Islet precursor cell (in vitro differentiated cells): ENCODE results near the gene STMN3.
A peak's percentile ranks its signal among the peaks of the same experiment; 100 is the strongest.
"Not testable (repeated sequence)": the region's sequence is repeated elsewhere in the genome, so short reads cannot be mapped to it uniquely, and the experiment has no call there.

Experiments used
- DNase-seq: peaks from one replicate; pipeline ENCODE4 v3.0.0-alpha.2; 2018

Gene STMN3

DNA sequence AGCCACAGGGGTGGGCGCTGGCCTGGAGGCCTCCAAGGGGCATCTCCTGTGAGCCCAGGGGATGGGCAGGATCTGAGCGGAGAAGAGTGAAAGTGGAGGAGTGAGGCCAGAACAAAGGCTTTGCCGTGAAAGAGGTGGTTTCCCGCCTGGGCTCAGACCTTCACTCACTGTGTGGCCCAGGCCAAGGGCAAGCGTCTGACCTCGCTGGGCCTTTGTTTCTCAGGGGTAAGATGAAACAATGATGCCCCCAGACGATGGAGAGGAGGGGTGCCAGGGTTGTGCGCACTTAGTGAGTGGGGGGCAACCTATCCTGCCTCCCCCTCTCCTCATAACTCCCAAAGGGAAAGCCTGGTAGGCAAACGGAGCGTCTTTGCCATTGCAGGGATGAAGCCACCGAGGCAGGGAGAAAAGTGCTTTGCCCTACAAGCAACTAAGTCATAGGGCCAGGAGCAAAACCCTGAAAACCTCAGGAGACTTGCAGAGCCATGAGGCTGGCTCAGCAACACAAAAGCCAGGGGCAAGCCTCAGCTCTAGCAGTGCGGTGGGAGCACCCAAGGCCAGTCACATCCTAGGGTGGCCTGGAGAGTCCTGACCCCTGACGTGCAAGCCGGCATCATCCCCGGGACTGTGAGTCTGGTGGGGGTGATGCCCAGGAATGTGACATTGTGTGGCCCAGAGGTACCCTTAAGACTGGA lies 897 bp upstream of the STMN3 start:
- no peak for DNase-seq

DNA sequence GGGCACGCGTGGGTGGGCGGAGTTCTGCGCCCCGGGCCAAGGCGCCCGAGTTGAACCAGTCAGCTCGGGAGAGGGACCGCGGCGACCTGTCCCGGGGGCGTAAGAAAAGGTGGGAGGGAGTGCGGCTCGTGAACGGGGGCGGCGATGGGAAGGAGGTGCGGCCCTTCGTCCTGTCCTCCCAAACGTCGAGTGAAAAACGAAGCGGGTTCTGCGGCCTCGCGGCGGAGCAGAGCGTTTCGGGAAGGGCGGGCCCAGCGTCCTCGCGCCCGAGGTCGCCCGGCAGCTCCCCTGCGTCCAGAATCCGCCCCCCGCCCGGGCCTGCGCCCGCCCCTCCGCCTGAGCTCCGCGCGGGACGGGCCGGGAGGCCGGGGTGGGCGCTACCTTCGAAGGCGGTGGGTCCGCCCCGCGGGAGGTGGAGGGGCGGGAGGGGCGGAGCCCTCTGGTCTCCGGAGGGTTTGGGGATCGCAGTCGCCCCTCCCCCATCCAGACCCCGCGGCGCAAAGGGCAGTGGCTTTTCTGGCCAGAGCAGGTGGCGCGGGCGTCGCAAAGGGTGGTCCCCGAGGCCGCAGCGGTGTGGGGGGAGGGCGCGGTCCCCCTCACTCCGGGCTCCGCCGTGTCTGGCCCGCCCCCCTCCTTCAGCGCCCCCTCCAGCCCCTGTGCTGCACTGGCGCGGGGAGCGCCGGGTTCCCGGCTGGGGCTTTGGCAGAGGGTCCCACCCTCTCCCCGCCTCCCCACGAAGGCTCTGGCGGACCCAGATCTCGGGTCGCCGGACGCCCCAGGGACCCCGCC lies 838 bp downstream of the STMN3 start:
- no peak for DNase-seq

DNA sequence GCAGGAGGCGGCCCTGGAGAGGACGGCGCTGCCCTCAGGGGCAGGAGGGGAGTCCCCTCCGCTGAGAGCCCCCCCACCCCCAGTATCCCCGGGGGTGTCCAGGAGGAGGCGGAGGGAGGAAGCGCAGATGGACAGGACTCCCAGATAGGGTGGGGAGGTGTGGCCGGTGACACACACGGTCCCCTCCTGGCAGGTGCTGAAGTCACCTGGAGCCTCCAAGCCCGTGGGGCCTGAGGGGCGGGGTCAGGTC lies 1.4 kb downstream of the STMN3 start:
- DNase-seq = no peak

DNA sequence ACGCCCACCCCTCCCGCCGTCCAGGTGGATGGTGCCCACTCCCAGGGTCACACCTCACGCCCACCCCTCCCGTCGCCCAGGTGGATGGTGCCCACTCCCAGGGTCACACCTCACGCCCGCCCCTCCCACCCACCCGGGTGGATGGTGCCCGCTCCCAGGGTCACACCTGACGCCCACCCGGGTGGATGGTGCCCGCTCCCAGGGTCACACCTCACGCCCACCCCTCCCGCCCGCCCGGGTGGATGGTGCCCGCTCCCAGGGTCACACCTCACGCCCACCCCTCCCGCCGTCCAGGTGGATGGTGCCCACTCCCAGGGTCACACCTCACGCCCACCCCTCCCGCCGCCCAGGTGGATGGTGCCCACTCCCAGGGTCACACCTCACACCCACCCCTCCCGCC lies 2.7 kb downstream of the STMN3 start:
- not testable (repeated sequence) for DNase-seq

DNA sequence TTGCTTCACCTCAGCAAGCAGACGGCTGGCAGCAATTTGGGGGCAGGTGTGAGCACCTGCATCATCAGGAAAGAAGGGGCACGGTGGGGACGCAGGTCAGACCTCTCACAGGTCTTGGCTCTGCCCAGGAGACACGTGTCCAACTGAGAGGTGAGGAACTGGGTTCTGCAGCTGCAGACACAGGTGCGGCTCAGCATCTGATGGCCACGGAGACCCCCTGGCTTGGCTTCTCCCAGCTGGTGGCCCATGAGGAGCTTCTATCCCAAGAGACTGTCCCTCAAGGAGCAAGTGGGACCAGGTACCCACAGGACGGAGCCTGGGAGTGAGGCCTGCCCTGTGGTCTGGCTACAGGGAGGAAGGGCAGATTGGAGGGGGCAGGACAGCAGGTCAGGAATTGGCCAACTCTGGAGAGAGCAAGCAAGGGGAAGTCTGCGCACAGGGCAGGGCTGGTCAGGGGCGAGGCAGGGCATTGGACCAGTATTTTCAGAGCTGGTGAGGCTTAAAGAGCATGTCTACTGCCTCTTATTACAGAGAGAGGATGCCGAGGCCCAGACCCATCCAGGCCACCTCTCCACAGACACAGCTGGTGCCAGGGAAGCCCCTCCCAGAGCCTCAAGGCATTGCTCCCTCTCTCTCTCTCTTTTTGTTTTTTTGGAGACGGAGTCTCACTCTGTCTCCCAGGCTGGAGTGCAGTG lies 4.2 kb downstream of the STMN3 start:
- DNase-seq = no peak

DNA sequence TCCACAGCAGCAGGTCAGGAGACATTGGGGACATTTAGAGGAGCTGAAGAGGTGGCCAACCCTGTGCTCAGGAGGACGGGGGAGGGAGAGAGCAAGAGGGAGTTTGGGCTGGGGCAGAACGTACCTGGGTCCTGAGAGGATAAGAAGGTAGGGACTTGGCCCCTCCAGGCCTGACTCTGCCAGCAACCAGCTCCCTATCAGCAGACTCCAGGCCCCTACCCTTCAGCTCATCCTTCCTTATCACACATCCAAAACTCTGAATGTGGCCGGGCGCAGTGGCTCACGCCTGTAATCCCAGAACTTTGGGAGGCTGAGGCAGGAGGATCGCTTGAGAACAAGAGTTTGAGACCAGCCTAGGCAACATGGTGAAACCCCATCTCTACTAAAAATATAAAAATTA lies 5.0 kb downstream of the STMN3 start:
- DNase-seq = no peak

DNA sequence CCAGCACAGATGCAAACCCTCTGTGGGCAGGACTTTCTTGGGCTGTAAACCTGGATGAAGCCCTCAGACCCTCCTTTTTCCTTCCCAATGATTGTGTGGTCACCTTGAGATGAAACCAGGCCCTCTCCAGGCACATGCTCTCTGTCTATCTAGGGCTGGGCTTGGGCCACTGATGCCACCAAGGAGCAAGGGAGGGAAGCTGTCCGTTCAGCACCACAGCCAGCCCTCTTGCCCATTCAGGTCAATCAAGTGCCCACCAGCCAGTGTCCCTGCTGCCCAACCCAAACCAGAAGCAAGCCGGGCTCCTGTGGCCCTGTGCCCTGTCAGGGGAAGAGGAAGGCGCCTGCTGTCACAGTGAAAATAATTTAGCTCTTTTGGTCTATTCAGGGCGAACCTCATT lies 8.0 kb downstream of the STMN3 start:
- no peak for DNase-seq

DNA sequence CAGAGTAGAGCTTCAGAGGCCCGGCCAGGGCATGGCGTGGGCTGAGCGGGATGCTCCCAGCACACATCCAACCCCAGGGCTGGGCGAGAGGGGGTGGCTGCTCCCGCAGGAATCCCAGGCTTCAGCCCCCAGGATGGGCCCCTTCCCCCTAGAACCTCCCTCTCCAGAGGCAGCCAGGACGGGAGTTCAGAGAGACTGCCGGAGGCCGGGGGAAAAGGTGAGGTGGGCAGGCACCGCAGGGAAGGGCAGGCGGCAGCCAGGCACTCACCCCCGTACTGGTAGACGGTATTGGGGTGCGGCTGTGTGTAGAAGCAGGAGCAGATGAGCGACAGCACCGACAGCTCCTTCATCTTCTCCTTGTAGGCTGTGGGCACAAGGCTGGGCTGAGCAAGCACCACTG lies 9.3 kb downstream of the STMN3 start:
- DNase-seq = no peak

DNA sequence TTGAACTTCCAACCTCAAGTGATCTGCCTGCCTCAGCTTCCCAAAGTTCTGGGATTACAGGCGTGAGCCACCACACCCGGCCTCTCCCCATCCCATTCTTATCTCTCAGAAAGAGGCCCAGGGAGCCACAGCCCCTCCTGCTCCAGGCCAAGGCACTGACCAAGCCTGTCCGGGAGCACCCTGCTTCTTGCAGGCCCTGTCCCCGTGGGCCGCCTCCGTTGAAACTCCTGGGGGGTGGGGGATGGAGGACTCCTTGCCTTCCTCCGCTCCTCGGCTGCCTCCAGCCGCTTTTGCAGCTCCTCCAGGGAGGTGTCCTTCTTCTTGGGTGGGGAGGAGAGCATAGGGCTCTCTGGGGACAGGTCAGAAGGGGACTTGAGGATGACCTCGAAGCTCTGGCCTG lies 9.7 kb downstream of the STMN3 start:
- DNase-seq = no peak

DNA sequence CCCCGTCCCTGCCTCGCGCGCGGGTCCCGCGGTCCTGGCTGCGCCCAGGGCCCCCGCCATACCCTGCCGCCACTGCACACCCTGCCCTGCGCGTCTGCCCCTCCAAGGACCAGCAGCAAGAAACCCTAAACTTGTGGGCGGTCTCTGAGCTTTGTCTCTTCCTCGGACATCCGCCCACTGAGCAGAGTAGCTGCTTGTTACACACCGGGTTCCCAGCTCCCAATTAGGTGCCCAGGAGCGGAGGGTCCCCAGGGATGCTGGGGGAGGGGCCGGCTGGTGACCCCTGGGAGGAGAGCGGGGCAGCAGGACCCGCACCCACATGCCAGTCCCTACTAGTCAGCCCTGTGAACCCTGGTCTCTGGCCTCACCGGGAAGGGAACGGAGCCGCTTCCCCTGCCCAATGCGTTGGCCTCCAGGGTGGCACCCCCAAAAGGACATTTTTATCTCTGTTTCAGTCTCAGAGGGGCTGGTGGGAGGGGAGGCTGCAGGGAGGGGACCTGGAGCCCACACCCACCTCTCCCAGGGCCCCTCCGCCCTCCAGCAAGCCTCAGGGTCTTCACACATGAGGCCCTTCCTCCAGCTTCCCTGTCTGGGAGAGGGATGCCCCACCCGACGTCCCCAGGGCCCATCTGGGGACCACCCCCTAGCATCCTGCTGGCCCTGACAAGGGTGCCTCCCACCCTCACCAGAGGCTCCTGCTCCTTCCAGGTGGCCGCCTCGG lies 10.5 kb downstream of the STMN3 start:
- no peak for DNase-seq

DNA sequence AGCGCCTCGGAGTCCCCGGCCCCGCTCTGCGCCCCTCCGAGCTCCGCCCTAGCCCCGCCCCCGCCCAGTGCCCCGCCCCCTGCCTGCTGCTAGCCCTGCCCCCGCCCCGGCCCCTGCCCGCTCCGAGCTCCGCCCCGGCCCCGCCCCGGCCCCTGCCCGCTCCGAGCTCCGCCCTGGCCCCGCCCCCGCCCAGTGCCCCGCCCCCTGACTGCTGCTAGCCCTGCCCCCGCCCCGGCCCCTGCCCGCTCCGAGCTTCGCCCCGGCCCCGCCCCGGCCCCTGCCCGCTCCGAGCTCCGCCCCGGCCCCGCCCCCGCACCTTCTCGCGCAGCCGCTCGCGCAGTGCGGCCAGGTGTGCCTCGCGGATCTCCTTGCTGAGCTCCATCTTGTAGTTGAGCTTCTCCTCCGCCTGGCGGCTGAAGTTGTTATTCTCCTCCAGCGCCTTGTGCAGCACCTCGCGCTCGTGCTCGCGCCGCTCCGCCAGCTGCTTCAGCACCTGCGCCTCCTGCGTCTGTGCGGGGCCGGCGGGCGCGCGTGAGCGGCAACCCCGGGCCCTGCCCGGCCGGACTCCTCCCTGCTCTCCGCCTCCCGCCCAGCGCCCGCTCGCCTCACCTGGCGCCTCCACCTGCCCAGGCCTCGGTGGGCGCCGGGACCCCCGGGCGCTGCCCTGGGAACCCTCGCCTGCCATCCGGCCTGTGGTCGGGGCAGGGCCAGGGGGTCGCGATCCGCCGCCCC lies 11.3 kb downstream of the STMN3 start:
- DNase-seq = peak; percentile 98

DNA sequence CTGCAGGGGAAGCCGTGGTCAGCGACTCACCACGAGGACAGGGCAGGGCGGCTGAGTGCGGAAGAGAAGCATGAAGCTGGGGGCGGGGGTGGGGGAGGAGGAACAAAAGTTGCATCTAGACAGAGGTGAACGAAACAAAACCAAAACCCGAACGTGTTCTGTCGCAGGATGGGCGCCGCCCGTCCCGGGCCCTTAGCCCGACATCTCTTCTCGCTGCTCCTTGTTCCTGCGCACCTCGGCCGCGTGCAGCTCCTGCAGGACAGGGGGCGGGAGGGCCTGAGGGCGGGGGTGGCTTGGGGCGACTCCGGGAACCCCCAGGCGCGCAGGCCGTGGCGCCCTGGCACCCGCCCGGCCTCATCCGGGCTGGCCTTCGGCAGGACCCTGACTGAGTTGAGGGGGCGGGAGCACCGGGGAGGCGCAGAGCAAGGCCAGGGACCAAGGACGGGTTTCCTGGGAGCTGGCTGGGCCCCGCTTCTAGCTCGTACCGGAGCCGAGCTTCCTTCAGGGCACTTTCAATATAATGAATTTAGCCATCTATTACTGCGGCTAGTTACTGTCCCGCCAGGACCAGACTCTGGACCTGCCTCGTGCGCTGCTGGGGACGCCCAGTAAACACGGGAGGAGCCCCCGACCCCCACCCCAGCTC lies 12.0 kb downstream of the STMN3 start:
- no peak for DNase-seq

DNA sequence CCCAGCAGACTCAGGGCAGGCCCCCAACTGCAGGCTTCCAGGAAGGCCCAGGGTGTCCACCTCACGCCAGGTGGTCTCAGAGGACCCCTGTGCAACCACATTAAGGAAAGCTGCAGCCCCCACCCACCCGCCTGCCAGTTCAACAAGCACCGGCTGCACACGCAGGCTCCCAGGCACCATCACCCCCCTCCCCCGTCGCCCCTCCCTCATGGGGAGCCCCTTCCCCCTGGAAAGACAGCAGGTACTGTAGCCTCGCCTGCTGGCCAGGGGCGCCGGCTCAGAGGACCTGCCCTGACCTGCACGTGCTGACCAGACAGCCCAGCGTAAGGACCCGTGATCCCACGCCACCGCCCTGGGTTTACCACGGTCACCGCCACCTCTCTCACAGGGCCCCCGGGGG lies 12.5 kb downstream of the STMN3 start:
- not testable (repeated sequence) for DNase-seq

DNA sequence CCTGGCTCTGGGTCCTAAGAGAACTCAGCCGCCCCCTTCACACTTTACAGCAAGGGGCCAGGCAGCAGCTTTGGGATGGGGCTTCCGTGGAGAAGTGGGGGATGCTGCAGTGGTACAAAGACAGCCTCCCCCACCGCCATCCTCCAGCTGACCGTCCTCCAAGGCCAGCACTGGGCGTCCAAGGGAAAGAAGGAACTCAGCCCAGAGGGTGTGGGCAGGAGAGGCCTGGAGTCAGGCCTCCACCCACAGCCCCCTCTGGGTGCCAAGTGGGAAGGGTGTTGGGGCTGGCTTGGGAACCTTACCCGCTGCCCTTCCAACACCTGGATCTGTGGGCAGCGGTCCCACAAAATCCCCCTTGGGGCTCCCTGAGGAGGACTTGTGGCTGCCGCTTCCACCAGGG lies 13.1 kb downstream of the STMN3 start:
- DNase-seq = no peak

DNA sequence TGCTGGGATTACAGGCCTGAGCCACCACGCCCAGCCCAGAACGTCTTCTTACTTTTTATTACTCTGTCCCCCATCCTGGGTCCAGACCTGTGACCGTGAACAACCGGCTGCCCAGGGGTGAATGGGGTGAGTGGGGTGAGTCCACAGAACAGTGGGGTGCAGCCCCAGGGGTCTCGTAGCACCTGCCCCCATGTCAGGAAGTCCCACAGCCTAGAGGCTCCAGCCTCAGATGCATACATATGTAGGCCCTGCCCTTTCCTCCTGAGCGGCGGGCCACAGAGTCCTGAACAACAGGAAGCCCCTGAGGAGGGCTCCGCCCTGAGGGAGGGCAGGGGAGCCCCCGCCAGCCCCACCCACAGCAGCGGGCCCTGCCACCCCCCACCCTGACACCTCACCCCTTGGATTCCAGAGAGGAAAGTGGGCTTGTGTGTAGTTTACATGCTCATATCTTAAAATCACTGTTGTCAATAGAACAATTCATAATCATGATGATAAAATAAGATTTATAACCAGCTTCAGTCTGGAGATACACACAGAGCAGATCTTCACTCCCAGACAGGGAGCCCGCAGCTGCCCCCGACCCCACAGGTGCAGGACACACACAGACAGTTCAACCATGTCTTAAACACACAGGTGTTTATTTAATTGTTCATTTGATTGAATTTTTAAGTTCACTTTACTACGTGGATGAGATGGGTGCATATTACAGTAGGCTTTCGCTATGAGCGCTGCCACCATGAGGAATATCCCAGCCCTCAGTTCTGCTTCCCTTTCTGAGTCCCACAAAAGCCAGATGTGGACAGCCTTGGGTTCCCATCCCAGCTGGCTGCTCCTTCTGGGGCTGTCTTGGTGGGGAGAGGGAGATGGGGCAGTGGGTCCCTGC lies 13.9 kb downstream of the STMN3 start:
- DNase-seq = no peak

DNA sequence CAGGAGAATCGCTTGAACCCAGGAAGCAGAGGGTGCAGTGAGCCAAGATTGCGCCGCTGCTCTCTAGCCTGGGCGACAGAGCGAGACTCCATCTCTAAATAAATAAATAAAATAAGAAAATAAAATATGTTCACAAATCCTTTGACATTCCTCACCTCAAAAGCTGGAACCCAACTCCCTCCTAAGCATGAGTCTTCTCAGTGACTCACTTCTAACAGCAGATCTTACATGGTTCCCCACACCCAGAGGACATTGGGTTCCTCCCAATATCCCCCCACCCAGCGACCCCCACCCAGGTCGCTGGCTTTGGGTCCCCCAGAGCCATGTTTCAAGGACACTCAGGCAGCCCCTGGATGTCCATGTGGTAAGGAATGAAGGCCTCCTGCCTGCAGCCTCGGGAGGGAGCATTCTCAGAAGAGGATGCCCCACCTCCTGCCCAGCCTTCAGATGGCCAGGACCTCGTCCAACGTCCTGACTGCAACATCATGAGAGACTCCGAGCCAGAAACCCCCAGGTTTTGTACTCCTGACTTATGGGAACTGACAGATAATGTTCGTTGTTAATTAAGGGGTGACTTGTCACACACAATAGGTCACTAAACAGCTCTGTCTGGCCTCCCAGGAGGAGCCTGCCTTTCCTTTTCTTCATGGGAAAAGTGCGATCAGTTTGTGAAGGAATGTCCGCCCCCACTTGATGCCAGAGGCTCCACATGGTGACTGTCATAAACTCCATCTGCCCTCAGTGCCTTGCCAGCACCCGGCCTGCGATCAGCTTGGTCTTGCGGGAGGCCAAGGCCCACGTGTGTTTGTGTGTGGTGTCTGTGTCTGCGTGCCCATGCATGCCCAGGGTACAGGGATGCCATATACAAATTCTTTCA lies 16.2 kb downstream of the STMN3 start:
- DNase-seq = no peak

DNA sequence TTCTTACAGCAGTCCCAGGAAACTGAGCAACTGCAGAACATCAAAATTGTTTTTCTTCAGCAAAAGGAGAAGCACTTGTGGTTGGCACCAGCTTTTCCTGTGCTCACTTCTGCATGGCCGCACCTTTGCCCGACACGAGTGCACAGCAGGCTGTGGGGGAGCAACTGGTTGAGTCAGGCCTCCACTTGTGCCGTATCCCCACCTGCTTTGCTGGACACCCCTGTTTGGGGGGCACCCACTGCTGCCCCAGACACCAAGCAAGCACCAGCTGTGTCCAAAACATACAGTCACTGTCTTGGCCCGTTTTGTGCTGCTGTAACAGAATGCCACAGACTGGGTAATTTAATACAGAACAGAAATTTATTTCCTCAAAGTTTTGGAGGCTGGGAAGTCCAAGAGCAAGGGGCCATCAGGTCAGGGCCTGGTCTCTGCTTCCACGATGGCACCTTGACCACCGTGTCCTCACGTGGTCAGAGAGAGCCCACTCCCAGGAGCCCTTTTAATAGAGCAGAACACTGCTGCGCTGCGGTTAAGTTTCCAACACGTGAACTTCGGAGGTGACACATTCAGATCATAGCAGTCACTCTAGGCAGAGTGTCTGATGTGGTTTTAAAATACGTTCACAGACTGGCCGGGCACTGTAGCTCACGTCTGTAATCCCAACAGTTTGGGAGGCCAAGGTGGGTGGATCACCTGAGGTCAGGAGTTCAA lies 17.6 kb downstream of the STMN3 start:
- DNase-seq = no peak

DNA sequence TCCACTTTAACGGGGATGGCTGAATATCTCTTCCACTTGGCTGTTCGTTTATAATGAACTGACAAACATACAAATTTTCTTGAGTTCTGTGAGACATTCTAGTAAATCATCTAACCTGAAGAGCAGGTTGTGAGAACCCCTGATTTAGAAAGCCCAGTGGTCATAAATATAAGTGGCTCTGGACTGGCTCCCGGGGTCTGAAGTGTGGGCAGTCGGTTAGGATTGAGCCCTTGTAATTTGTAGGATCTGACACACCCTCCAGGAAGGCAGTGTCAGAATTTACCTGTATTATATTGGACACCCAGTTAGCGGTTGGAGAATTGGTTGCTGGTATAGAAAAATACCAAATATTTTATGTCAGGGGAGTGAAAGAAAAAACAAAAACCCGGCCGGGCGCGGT lies 19.5 kb downstream of the STMN3 start:
- no peak for DNase-seq

DNA sequence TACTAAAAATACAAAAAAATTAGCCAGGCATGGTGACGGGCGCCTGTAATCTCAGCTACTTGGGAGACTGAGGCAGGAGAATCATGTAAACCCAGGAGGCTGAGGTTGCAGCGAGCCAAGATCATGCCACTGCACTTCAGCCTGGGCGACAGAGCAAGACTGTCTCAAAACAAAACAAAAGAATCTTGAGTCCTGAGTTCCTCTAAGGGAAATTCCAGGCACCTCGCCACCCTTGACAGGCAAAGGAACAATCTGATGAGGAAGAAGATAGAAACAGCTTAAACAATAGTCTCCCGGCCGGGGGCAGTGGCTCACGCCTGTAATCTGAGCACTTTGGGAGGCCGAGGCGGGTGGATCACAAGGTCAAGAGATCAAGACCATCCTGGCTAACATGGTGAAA lies 21.8 kb downstream of the STMN3 start:
- not testable (repeated sequence) for DNase-seq

DNA sequence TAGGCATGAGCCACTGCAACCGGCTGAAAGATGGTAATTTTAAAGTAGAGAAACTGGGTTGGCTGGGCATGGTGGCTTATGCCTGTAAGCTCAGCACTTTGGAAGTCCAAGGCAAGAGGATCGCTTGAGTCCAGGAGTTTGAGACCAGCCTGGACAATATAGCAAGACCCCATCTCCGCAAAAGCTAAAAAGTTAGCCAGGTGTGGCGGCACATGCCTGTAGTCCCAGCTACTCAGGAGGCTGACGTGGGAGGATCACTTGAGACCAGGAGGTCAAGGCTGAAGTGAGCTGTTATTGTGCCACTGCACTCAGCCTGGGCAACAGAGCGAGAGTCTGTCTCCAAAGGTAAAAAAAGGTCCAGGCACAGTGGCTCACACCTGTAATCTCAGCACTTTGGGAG lies 22.3 kb downstream of the STMN3 start:
- not testable (repeated sequence) for DNase-seq
